Epithelial cell of proximal tubule (primary cell): Measurements from ENCODE around the gene TMEM236. TPM values are rescaled to one million over a fixed set of nuclear protein-coding genes. Genes with fewer than 3 reads are reported as not detected.

Experiments
- DNase-seq: peaks from one replicate; pipeline ENCODE4 v3.0.0-alpha.2; 2011; ENCODE audit warnings: low read depth
- H3K4me3 ChIP-seq: 2 replicates; pipeline ENCODE4 v1.5.1; 2011; ENCODE audit warnings: low read depth, mild to moderate bottlenecking, low read length
- CTCF ChIP-seq: conservative IDR thresholded peaks from 2 replicates; pipeline ENCODE4 v1.5.1; 2012; ENCODE audit warnings: low read depth, mild to moderate bottlenecking, low read length
- total RNA-seq: library from RNA; depleted of rRNA; stranded (reverse); fragments of >200 nt; gene quantifications from 2 replicates; pipeline ENCODE4 v1.2.3, GENCODE V29; 2015

Gene TMEM236
- total RNA-seq, 1 donor from 2014 or later, result 0.17 TPM

DNA sequence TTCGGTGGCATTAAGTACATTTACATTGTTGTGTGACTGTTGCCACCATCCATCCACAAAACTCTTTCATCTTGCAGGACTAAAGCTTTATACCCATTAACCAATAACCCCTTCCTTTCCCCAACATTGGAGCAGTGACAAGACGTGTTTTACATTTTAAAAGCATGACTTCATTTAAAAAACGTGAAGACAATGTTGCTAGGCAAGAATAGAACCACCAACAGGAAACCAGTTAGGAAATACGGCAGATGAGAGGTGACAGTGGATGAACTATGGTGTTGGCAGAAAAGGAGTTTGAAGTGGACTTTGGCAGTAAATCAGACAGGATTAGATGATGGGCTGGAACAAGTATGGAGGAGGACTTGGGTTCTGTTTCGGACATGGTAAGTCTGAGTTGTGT, 17.0 kb downstream of the TMEM236 start:
- no peak for TF ChIP-seq CTCF
- H3K4me3 ChIP-seq, result no peak overlapping the region
- DNase-seq, result no peak

DNA sequence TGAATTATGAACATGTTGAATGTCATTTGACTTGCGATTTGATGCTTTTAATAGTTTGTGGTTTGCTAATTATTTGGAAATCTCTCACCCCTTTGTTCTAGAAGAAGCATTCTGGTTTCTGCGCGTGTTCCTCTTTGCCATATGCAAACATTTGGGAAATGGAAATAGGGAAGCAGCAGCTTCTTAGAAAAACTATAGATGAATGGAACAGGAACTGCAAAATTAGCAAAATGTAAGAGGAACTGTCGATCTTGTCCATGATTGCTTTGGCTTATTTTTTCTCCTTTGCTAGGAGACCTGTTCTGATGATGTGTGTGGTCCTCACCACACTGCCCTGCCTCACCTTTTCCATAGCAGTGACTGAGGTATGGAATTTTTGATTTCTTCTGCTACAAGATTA, 19.0 kb downstream of the TMEM236 start:
- DNase-seq, result no peak
- H3K4me3 ChIP-seq, result no peak overlapping the region
- TF ChIP-seq CTCF, result no peak

DNA sequence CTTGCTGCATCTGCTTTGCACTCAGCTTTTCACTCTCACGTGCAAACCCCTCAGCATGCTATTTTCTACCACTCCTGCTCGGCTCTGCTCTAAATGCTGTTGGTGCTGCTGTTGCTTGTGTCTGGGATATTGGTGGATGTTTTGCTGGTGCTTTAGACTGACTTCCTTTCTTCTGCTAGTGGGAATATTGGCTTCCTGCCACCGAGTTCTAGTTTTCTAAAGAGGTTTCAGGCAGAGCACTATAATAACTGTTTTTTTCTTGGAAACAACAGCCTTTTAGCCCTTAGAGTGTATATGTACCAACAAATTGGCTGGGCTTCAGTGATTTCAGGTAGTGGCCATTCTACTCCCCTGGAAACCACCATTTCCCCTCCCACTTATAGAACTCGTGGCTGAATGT, 27.8 kb downstream of the TMEM236 start:
- TF ChIP-seq CTCF, result no peak
- DNase-seq, result no peak
- H3K4me3 ChIP-seq, result no peak overlapping the region

GRCh38 chr10:17780727-17781126, 28.7 kb downstream of the TMEM236 start:
- no peak for TF ChIP-seq CTCF
- DNase-seq, result no peak
- H3K4me3 ChIP-seq, result no peak overlapping the region

DNA sequence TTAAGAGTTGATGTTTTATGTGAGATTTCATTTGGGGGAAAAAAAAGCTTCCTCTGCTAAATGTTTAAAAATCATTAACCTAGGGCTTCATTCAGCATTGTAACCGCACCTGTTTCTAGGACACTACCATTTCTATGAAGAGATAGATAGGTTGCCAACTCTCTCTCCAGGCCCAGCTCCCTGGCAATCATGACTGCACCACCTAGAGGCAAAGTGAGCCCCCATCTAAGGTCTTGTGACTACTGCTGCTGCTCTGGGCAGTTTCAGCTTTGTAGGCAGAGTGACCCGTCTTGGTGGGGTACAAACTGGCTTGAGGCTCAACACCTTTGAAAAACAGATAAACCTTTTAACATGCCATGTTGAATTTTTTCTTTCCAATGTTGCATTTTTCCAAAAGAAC, 29.9 kb downstream of the TMEM236 start:
- peak; percentile 22 for TF ChIP-seq CTCF
- no peak for DNase-seq

DNA sequence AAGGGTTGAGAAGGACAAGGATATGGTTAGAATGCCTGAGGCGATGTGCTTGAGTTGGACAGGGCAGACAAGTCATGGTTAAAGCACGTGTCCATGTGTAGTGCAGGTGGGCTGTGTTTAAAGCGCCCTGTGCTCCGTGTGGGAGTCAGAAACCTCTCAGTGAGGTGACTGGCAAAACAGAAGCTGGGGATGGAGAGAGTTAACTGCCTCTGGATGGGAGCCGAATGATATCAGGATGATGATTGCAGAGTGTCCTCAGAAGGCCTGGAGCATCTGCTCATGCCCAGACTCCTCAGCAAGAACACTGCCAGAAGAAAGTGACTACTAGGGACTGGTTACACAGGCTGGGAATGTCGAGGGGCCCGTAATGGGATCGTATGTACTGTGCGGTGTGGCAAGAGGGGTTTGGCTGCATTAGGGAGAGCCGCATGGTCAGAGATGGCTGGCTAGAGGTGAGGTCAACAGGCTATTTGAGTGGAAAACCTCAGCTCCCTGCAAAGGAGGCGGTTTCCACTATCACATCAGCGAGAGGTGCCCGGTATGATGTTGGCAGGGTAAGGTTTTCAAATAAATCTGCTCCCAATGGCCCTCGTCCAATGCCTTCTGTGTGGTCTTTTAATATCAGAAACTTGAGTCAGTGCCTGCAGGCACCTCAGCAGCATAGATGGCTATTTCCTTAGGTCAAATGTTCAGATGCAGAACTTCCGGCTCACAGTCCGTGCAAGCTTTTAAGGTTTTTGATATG, 31.1 kb downstream of the TMEM236 start:
- no peak for DNase-seq
- no peak for TF ChIP-seq CTCF
- H3K4me3 ChIP-seq, result no peak overlapping the region

More for the DNA sequence above, 29.9 kb downstream of the TMEM236 start:
- no peak overlapping the region for H3K4me3 ChIP-seq

DNA sequence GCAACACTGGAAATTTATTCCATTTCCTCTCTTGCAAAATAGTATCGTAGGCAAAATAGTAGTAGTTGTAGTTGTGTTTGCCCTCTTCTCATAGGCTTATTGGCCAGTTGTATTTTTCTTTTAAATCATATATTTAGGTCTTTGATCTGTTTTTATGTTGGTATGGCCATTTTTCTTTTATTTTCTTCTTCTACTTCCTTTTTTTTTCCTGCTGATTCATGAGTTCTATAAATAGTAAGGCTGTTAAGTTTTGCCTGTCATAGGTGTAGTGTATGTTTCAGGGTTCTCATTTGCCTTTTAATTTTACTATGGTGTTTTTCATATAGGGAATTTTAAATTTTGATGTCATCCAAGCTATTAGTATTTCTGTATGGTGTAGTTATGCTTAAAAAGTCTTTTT, 31.8 kb downstream of the TMEM236 start:
- no peak for DNase-seq
- H3K4me3 ChIP-seq, result no peak overlapping the region
- TF ChIP-seq CTCF, result no peak
